ENCODE data around the gene NPHP4. TPM values are rescaled to one million over a fixed set of nuclear protein-coding genes. Genes with fewer than 3 reads are reported as not detected.

The NPHP4 gene
- total and polyA plus RNA-seq, 2 donors (not counting 3 experiments of a cell fraction or from before 2014, with no cell fraction given) = 4.4 to 11.7 TPM

DNA sequence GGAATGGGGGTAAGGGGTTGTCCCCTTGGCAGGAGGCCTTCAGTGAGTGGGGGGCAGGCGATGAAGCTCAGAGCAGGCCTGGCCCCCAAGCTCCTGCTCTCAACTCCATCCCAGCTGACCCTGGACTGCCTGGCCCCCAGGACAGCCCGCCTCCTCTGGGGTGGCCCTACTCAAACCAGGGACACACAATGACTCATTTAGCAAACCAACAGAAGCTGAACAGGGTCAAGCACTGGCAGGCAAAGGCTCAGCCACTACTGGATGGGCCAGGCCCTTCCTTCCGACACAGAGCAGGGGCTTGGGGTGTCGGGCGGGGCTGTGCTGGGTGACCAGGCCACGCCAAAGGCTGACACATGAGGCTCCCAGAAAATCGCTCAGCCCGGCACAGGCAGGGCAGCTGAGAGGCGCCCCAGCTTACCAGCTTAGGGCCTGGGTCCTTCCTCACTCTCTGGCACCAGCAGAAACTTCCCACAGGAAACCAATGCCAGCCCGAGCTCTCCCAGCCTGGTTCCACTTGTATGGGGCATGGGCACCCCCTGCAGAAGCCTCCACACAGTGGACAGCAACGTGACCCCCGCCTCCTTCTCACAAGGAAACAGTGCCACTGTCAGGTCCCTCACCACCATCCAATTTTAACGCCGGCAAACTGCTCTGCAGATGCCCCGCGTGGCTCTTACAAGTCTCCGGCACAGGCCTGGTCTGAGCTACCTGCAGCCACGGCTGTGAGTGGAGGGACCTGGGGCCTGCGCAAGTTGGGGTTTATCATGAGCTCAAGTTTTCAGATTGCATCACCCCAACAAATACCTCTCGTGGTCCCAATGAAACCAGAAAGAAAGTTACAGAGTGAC lies 114.3 kb downstream of the NPHP4 start:
- no peaks in the 10 kb centered on the region for H3K9me1 ChIP-seq (replicated peaks; ENCODE audit: control insufficient read depth, extremely low read depth, insufficient read depth, low read length)
- DNase-seq (ENCODE audit: low read depth, low spot score) (no peak), FAIRE-seq (no peak)
- BruUV-seq (replicated peaks) = no TSS peak
- no peak overlapping the region for H3K4me2 ChIP-seq (ENCODE audit: insufficient read depth, low read length)
- TF ChIP-seq GATA2 (IDR thresholded peaks at IDR 0.05; ENCODE audit: insufficient read depth, insufficient read length, low read depth, low read length) (no peak), JUN (IDR thresholded peaks at IDR 0.05; ENCODE audit: borderline replicate concordance, insufficient read depth, insufficient read length, low read depth) (no peak), POLR2A (IDR thresholded peaks at IDR 0.05; ENCODE audit: low read depth, low read length) (no peak), FOS (IDR thresholded peaks at IDR 0.05; ENCODE audit: borderline replicate concordance, insufficient read depth, low read length) (no peak), MYC (IDR thresholded peaks at IDR 0.05; ENCODE audit: low read depth, low read length) (no peak), POLR2AphosphoS5 (IDR thresholded peaks at IDR 0.05; ENCODE audit: insufficient read depth, low read depth, low read length) (no peak), EZH2 (IDR thresholded peaks at IDR 0.05; ENCODE audit: borderline replicate concordance, low read depth, low read length, severe bottlenecking) (no peak)
- TF ChIP-seq, protein P1, sequence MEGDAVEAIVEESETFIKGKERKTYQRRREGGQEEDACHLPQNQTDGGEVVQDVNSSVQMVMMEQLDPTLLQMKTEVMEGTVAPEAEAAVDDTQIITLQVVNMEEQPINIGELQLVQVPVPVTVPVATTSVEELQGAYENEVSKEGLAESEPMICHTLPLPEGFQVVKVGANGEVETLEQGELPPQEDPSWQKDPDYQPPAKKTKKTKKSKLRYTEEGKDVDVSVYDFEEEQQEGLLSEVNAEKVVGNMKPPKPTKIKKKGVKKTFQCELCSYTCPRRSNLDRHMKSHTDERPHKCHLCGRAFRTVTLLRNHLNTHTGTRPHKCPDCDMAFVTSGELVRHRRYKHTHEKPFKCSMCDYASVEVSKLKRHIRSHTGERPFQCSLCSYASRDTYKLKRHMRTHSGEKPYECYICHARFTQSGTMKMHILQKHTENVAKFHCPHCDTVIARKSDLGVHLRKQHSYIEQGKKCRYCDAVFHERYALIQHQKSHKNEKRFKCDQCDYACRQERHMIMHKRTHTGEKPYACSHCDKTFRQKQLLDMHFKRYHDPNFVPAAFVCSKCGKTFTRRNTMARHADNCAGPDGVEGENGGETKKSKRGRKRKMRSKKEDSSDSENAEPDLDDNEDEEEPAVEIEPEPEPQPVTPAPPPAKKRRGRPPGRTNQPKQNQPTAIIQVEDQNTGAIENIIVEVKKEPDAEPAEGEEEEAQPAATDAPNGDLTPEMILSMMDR (IDR thresholded peaks at IDR 0.05; ENCODE audit: extremely low read depth in 1 of 2, insufficient read depth in 1 of 2, low read depth in 1 of 2, low read length in 2 of 2) = no peak
- TF ChIP-seq, protein P2, sequence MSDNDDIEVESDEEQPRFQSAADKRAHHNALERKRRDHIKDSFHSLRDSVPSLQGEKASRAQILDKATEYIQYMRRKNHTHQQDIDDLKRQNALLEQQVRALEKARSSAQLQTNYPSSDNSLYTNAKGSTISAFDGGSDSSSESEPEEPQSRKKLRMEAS (IDR thresholded peaks at IDR 0.05; ENCODE audit: insufficient read depth, insufficient read length) = no peak
- ChIA-PET POLR2A (no interaction called here), CTCF (no interaction called here)
- H3K36me3 ChIP-seq (ENCODE audit: control insufficient read depth in 2 of 2, extremely low read depth in 1 of 2, insufficient read depth in 2 of 2, low read length in 2 of 2) = no peaks in the 10 kb centered on the region
- no peaks in the 10 kb centered on the region for H3K4me1 ChIP-seq (ENCODE audit: control insufficient read depth, extremely low read depth, insufficient read depth, low read length)
- H2AFZ ChIP-seq (ENCODE audit: low read depth, low read length) = no peak overlapping the region
- no peaks in the 10 kb centered on the region for H4K20me1 ChIP-seq (replicated peaks; ENCODE audit: control insufficient read depth, extremely low read depth, insufficient read depth, low read length)
- H3K4me3 ChIP-seq (replicated peaks in 1 of 3; ENCODE audit: insufficient read depth in 1 of 3, low read depth in 1 of 3, low read length in 3 of 3) = no peak overlapping the region
- H3K27ac ChIP-seq (ENCODE audit: insufficient read depth, low read depth, low read length) = no peak overlapping the region
- no peaks in the 10 kb centered on the region for H3K9me3 ChIP-seq (replicated peaks; ENCODE audit: control insufficient read depth, insufficient read depth, low read length)
- H3K79me2 ChIP-seq (ENCODE audit: control insufficient read depth, insufficient read depth, low read length) = no peaks in the 10 kb centered on the region
- no peak overlapping the region for H3K9ac ChIP-seq (replicated peaks; ENCODE audit: extremely low read depth, insufficient read depth, low read length)
- dilution Hi-C loops (cut with MboI; ENCODE audit: extremely low pct_ligation_motif_present, low sequenced_read_pairs) = no loop called here
- H3K27me3 ChIP-seq (ENCODE audit: control insufficient read depth in 2 of 2, insufficient read depth in 2 of 2, low read length in 2 of 2) = no peaks in the 10 kb centered on the region
- intact Hi-C loops (cut with micrococcal nuclease) = no loop called here

Measured in endothelial cell of umbilical vein (primary cell).